ENCODE data around the gene TBCCD1.

- TF ChIP-seq POLR2A (IDR thresholded peaks at IDR 0.05; ENCODE audit: low read depth, low read length) (no peak), POLR2AphosphoS5 (IDR thresholded peaks at IDR 0.05; ENCODE audit: low read depth, low read length) (no peak), TAF1 (IDR thresholded peaks at IDR 0.05; ENCODE audit: borderline replicate concordance, low read depth, low read length) (no peak)
These were observed 49.1 kb upstream of the TBCCD1 start for GRCh38 chr3:186616299-186616617.

Data from GM12892 (cell line).